Astrocyte of the spinal cord (primary cell): ENCODE results near the gene MON2.

Experiments
- DNase-seq: peaks from one replicate; pipeline ENCODE4 v3.0.0; 2011; ENCODE audit warnings: low read depth, low spot score
- H3K4me3 ChIP-seq: 2 replicates; pipeline ENCODE4 v1.5.1; 2011; ENCODE audit warnings: low read depth, mild to moderate bottlenecking, low read length, moderate library complexity
- in situ Hi-C: cut with HindIII; loops from 2 replicates; pipeline ENCODE4 v1.10.0; 2017; ENCODE audit warnings: low sequenced_read_pairs
- TF ChIP-seq, protein P1 (sequence below): IDR thresholded peaks from 2 replicates; pipeline ENCODE4 v1.5.1; 2012; ENCODE audit warnings: low read depth, mild to moderate bottlenecking, low read length, inconsistent platforms

The MON2 gene

DNA sequence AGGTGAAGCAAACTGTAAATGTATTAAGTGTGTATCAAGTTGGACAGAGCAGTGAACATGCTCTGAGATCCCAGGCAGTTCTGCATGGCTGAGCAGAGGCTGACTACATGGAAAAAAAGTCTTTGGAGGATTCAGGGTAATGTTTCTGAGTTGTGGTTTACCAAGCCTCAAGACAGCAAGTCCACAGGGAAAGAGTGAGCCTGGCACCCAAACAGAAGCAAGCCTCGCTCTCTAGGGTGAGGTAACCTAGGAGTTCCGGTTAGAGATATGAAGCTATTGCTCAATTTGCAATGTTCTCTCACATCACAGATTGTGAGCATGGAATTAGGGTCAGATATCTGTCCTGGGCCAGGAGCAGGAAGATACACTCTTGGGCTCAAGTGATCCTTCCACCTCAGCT, 158.6 kb downstream of the MON2 start:
- in situ Hi-C loops = no loop called here
- peak; percentile 45 for DNase-seq
- no peak overlapping the region for H3K4me3 ChIP-seq
- TF ChIP-seq, protein P1, sequence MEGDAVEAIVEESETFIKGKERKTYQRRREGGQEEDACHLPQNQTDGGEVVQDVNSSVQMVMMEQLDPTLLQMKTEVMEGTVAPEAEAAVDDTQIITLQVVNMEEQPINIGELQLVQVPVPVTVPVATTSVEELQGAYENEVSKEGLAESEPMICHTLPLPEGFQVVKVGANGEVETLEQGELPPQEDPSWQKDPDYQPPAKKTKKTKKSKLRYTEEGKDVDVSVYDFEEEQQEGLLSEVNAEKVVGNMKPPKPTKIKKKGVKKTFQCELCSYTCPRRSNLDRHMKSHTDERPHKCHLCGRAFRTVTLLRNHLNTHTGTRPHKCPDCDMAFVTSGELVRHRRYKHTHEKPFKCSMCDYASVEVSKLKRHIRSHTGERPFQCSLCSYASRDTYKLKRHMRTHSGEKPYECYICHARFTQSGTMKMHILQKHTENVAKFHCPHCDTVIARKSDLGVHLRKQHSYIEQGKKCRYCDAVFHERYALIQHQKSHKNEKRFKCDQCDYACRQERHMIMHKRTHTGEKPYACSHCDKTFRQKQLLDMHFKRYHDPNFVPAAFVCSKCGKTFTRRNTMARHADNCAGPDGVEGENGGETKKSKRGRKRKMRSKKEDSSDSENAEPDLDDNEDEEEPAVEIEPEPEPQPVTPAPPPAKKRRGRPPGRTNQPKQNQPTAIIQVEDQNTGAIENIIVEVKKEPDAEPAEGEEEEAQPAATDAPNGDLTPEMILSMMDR = no peak

DNA sequence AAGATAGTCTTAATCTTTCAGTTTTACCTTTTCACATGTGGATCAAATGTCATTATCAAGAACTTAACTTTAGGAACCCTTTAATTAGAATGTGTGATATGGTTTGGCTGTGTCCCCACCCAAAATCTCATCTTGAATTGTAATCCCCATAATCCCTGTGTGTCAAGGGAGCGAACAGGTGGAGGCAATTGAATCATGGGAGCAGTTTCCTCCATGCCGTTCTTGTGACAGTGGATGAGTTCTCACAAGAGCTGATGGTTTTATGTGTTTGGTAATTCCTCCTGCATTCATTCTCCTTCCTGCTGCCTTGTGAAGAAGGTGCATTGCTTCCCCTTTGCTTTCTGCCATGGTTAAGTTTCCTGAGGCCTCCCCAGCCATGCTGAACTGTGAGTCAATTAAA, 160.6 kb downstream of the MON2 start:
- no peak overlapping the region for H3K4me3 ChIP-seq
- no peak for DNase-seq
- TF ChIP-seq, protein P1 = no peak
- in situ Hi-C loops = no loop called here

DNA sequence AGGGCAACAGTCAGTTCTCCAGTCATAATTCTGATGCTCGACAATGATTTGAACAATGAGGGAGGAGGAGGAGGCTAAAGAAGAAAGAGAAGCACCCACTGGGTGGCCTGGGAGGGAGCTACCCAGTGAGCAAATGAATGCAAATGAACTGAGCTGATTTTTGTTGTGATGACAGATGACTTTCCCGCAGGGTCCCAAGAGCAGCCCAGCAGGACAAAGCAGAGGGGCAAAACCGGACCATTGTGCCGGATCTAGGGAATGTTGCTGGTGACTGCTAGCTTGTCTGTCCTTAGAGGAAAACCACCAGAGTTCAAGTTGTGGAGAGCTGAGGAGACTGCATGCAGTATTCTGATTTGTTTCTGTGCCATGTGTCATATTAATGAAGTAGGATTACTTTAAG, 162.8 kb downstream of the MON2 start:
- in situ Hi-C loops = no loop called here
- DNase-seq = no peak
- TF ChIP-seq, protein P1 = no peak
- H3K4me3 ChIP-seq = no peak overlapping the region

DNA sequence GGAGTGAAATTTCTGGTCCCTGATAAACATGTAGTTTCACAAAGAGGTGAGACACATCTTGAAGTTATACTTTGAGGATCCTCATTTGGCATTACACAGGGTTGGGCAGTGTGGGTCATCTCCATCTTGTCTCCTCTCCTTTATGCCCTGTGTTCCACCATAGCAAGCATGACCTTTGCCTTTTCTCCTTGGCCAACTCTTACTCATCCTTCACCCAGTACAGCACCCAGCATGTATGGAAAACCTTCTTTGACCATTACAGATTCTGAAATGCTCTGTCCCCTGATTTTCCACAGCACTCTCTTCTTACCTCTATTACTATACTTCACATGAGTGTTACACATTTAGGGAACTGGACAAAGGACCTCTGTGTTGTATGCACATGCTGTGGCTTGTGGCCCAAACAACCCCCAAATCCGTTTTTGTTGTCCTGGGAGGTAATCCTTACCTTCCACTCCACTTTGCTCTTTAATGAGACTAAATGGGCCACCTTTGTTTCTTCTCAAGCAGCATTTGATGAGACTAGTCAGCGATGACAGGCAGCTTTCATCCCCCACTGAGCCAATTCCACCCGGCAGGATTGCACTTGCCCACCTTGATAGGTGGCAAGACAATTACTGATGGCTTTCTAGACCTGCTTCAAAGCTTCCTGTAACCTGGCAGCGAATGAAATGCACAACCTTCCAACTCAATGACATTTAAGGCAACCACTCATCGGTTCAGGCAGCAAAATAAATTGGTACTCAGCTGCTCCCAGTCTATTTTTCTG, 163.5 kb downstream of the MON2 start:
- TF ChIP-seq, protein P1 = no peak
- no peak overlapping the region for H3K4me3 ChIP-seq
- DNase-seq = no peak
- in situ Hi-C loops = no loop called here

DNA sequence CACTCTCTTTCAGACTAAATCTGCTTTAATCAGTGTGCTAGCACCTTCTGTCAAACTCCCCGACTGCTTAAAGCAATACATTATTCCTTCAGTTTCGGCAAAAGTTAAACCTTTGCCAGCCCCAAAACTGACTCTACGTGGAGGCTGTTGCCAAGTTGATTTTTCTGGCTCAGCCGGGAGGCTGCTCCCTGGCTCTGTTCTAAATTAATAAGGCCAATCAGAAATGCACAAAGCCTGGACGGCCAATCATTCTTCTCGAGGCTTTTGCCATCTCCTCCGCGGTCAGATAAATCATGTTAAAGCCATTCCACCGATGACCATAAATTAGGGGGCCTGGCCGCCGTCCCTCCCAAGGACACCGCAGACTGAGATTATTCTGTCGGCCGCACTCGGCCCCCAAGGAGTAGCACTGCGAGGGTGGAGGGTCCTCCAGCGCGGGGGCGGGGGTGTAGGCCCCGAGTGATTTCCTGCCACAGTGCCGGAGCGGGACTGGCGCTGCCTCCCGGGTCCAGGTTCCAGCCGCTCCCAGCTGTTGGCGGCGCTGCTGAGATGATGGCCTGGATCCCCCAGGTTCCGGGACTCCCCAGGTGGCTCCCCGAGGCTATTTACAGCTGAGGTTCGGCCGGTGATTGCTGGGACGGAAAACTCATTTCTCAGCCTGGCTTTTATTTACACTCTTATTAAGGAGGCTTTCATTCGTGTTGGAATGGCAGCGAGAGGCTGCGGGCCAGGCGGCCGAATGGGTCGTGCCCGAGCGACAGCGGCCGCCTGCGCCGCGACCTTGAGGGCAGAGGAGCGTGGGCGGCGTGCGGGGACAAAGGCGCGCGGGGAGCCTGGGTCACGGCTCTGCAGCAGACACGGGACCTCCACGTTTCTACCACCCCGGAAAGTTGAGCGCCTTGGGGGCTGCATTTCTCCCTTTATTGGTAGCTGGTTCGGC, 165.1 kb downstream of the MON2 start:
- peak; percentile 79 for DNase-seq
- in situ Hi-C loops = no loop called here
- TF ChIP-seq, protein P1 = peak; percentile 57
- H3K4me3 ChIP-seq = peak overlapping the region; percentile 45

DNA sequence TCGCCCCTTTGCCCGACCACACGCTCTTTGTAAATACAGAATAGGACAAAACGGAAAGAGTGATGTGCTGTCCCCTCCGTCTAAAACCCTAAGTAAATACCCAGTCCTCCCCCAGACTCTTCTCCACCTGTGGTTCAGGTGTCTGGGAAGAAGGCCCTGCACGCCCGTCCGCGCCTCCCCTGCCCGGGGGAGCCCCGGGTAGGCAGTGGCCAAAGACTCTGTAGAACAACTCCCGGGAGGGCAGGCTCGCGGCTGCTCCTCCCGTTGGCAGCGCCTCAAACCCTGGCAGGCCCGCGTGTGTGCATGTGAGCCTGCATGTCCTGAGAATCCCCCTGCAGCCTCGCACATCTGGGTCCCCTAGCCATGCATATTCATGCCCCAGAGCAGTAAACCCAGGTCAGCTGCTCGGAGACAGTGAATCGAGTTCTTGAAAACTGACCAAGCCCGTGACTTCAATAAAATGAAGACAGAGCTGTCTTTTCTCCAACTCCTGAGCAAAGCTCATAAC, 165.8 kb downstream of the MON2 start:
- peak; percentile 38 for DNase-seq
- in situ Hi-C loops = no loop called here
- TF ChIP-seq, protein P1 = no peak
- H3K4me3 ChIP-seq = peak overlapping the region; percentile 45
